K562 (cell line): ENCODE measurements around the gene UMODL1. TPM values are rescaled to one million over a fixed set of nuclear protein-coding genes. Genes with fewer than 3 reads are reported as not detected.

Source experiments
- ATAC-seq: fragments of 200-7000 bp; cut with Tn5 transposase; 3 replicates; pipeline ENCODE4 v1.9.1; 2020; ENCODE audit warnings: moderate library complexity
- BruUV-seq: library from RNA; stranded (reverse); fragments of 400-500 nt; replicated peaks from 2 replicates; lab custom pipeline; 2021; lab: Mats Ljungman, UMichigan
- CTCF ChIA-PET: fragments of 300-600 bp; formaldehyde crosslinking; extraction: SDS; loops from one replicate; lab custom pipeline; 2021; ENCODE audit warnings: low intra/inter-chr PET ratio; lab: Yijun Ruan, JAX
- POLR2A ChIA-PET: fragments of 300-600, 350-650 bp; sonication (Branson Sonifier 250); formaldehyde crosslinking; extraction: SDS; loops from one replicate; lab custom pipeline; 2021; ENCODE audit warnings: antibody characterized with exemption, inconsistent platforms; lab: Yijun Ruan, JAX
- DNase-seq, 4 experiments: peaks; one replicate each; pipeline versions ENCODE4 v3.0.0 to v3.0.0-alpha.2; 2011 to 2018; ENCODE audit warnings: low spot score in 3 of 4, mixed read lengths in 3 of 4; ENCODE audit errors: extremely low read depth in 1 of 4
- FAIRE-seq: peaks from 2 replicates; lab custom pipeline; 2011; peaks lifted over from hg19 to GRCh38; lab: Jason Lieb, UNC
- H2AFZ ChIP-seq: 2 replicates; pipeline ENCODE4 v1.6.0; 2011; ENCODE audit warnings: low read depth, low read length, control low read depth, inconsistent platforms
- H3K27ac ChIP-seq: fragments of 200-600 bp; 3 replicates; pipeline ENCODE4 v1.8.0; 2011; ENCODE audit warnings: low read depth, mild to moderate bottlenecking, control low read depth, inconsistent platforms, low read length, moderate library complexity, mixed read lengths; ENCODE audit errors: extremely low read depth
- H3K27me3 ChIP-seq, 2 experiments: fragments of 300-600 bp in 1 of 2; 2 replicates in 1 of 2; 3 replicates in 1 of 2; pipeline versions ENCODE4 v1.6.0 to v1.8.0; 2011; ENCODE audit warnings: inconsistent platforms in 2 of 2, low read length in 2 of 2, mild to moderate bottlenecking in 1 of 2, mixed read lengths in 1 of 2, moderate library complexity in 1 of 2; ENCODE audit not compliant: control insufficient read depth in 2 of 2, insufficient read depth in 2 of 2
- H3K36me3 ChIP-seq: fragments of 300-600 bp; 3 replicates; pipeline ENCODE4 v1.8.0; 2011; ENCODE audit warnings: mild to moderate bottlenecking, low read length, inconsistent platforms; ENCODE audit not compliant: control insufficient read depth, insufficient read depth
- H3K4me1 ChIP-seq, 2 experiments: fragments of 200-600 bp in 1 of 2; replicated peaks in 1 of 2; 2 replicates in 1 of 2; 3 replicates in 1 of 2; pipeline versions ENCODE4 v1.5.1 to v1.8.0; 2011; ENCODE audit warnings: inconsistent platforms in 2 of 2, low read length in 2 of 2, mild to moderate bottlenecking in 1 of 2, mixed read lengths in 1 of 2, moderate library complexity in 1 of 2; ENCODE audit not compliant: control insufficient read depth in 2 of 2, insufficient read depth in 2 of 2
- H3K4me2 ChIP-seq: 2 replicates; pipeline ENCODE4 v1.6.1; 2011; ENCODE audit warnings: low read length, control low read depth, inconsistent platforms, mixed read lengths; ENCODE audit not compliant: insufficient read depth
- H3K4me3 ChIP-seq: fragments of 200-600 bp; sonication (generic), shearing (Covaris generic); 2 replicates; pipeline ENCODE4 v1.5.1; 2016; ENCODE audit warnings: control low read depth, inconsistent platforms
- H3K79me2 ChIP-seq: fragments of 200-600 bp; 3 replicates; pipeline ENCODE4 v1.8.0; 2011; ENCODE audit warnings: low read length, inconsistent platforms; ENCODE audit not compliant: control insufficient read depth, insufficient read depth
- H3K9ac ChIP-seq, 2 experiments: 2 replicates each; pipeline versions ENCODE4 v1.6.0 to v1.6.1; 2011; ENCODE audit warnings: low read depth in 2 of 2, low read length in 2 of 2, control low read depth in 1 of 2, inconsistent platforms in 1 of 2, mild to moderate bottlenecking in 1 of 2, mixed read lengths in 1 of 2; ENCODE audit not compliant: insufficient read depth in 1 of 2
- H3K9me1 ChIP-seq: one replicate; pipeline ENCODE4 v1.6.0; 2011; ENCODE audit warnings: inconsistent platforms, mild to moderate bottlenecking, low read length, moderate library complexity; ENCODE audit not compliant: control insufficient read depth, insufficient read depth
- H3K9me3 ChIP-seq: replicated peaks from 2 replicates; pipeline ENCODE4 v1.5.1; 2011; ENCODE audit warnings: low read depth, low read length, inconsistent platforms; ENCODE audit not compliant: control insufficient read depth, insufficient read depth
- H4K20me1 ChIP-seq: replicated peaks from 2 replicates; pipeline ENCODE4 v1.6.1; 2011; ENCODE audit warnings: low read length, inconsistent platforms, mixed read lengths; ENCODE audit not compliant: control insufficient read depth, insufficient read depth
- BDP1 ChIP-seq: IDR thresholded peaks from 3 replicates; pipeline ENCODE4 v1.6.1; 2011; ENCODE audit not compliant: insufficient read length, insufficient read depth
- FOXJ2 ChIP-seq: fragments of 200-800 bp; sonication (Bioruptor generic); IDR thresholded peaks from 2 replicates; pipeline ENCODE4 v1.6.1; 2016; ENCODE audit warnings: missing genetic modification characterization, missing compliant biosample characterization
- FOXK1 ChIP-seq: sonication (generic); formaldehyde crosslinking; IDR thresholded peaks from 2 replicates; pipeline ENCODE4 v1.8.0; 2022; ENCODE audit warnings: missing genetic modification reagents, mild to moderate bottlenecking, borderline replicate concordance
- MAFG ChIP-seq: fragments of 450-650 bp; conservative IDR thresholded peaks from 2 replicates; pipeline ENCODE4 v1.6.1; 2016; ENCODE audit warnings: missing genetic modification characterization, missing compliant biosample characterization
- MLLT1 ChIP-seq, 2 experiments: fragments of 450-650 bp; IDR thresholded peaks; 2 replicates each; pipeline ENCODE4 v1.6.1; 2016
- MTF1 ChIP-seq: fragments of 250-450 bp; sonication (Bioruptor Pico); IDR thresholded peaks from 2 replicates; pipeline ENCODE4 v1.9.0; 2021; ENCODE audit warnings: moderate library complexity, mild to moderate bottlenecking, inconsistent platforms, borderline replicate concordance
- SUPT5H ChIP-seq: fragments of 450-650 bp; IDR thresholded peaks from 2 replicates; pipeline ENCODE4 v1.6.1; 2016
- ZBTB17 ChIP-seq: fragments of 450-650 bp; formaldehyde crosslinking; IDR thresholded peaks from 2 replicates; pipeline ENCODE4 v1.4.0; 2020; ENCODE audit warnings: mild to moderate bottlenecking
- ZNF76 ChIP-seq: fragments of 250-450 bp; sonication (Bioruptor Pico); IDR thresholded peaks from 2 replicates; pipeline ENCODE4 v1.4.0; 2020; ENCODE audit warnings: mild to moderate bottlenecking, moderate library complexity, borderline replicate concordance
- ZNF780A ChIP-seq: fragments of 250-450 bp; sonication (Bioruptor Pico); IDR thresholded peaks from 2 replicates; pipeline ENCODE4 v1.5.0; 2021; ENCODE audit warnings: mild to moderate bottlenecking
- WGBS: fragments of 100-300 bp; shearing (Covaris generic); methylation state at CpG from one replicate; pipeline ENCODE4 v1.1.6; 2016; ENCODE audit warnings: low coverage, mixed read lengths; ENCODE audit not compliant: insufficient coverage; ENCODE audit errors: missing lambda C conversion rate; 5-methylcytosine and 5-hydroxymethylcytosine counted together
- in situ Hi-C: fragments of 300-500 bp; cut with MboI; formaldehyde crosslinking; loops from 4 replicates; pipeline ENCODE4 v1.15.0; 2018; ENCODE audit warnings: inconsistent platforms, mixed read lengths
- intact Hi-C: fragments of 100-400 bp; cut with micrococcal nuclease; formaldehyde crosslinking; loops from 2 replicates; pipeline ENCODE4 v1.14.2; 2022
- polyA plus RNA-seq, 8 experiments: library from polyadenylated mRNA; depleted of rRNA in 4 of 8; stranded (reverse) in 5 of 8; unstranded in 3 of 8; fragments of >200 nt; fragmentation: Nextera tagmentation in 2 of 8; fragmentation: Illumina TruSeq in 1 of 8; extraction: Ambion mirVana in 2 of 8; extraction: Trizol in 1 of 8; gene quantifications; 2 replicates each; pipeline versions ENCODE4 v1.2.1 to v1.2.3, GENCODE V29; 2011 to 2014; ENCODE audit warnings: inconsistent platforms in 1 of 8, missing spikeins in 1 of 8
- total RNA-seq, 7 experiments: library from RNA; depleted of rRNA in 6 of 7; stranded (reverse); fragments of >200 nt in 6 of 7; fragmentation: Illumina TruSeq in 2 of 7; extraction: Trizol in 2 of 7; gene quantifications; 2 replicates each; pipeline versions ENCODE4 v1.2.1 to v1.2.3, GENCODE V29; 2011 to 2021; ENCODE audit warnings: low replicate concordance in 1 of 7

UMODL1 gene
- total and polyA plus RNA-seq, 9 of the 15 experiments (the other 6 are each of a cell fraction or from before 2014, with no cell fraction given): not detected

- DNase-seq (no peak), FAIRE-seq (no peak), ATAC-seq (no peak)
- Histone ChIP-seq H3K27me3 (peaks cover 25 to 42% of the 10 kb centered on the region in 2 experiments; a peak in 4 of 5 replicates), H3K9me3 (no peaks in the 10 kb centered on the region), H3K79me2 (no peaks in the 10 kb centered on the region), H2AFZ (no peak overlapping the region), H3K4me2 (no peak overlapping the region), H3K36me3 (no peaks in the 10 kb centered on the region), H3K9ac (no peak overlapping the region), H3K9me1 (no peaks in the 10 kb centered on the region), H3K27ac (no peak overlapping the region), H3K4me1 (no peaks in the 10 kb centered on the region), H4K20me1 (no peaks in the 10 kb centered on the region), H3K4me3 (no peak overlapping the region)
- CTCF ChIA-PET: no interaction called here
- POLR2A ChIA-PET: interaction anchor here (0.6 kb wide), 2 partner anchors 28 to 425 kb away, joined by 3 read pairs; no protein-coding TSS in a partner anchor
- in situ Hi-C loops (no loop called here), intact Hi-C loops (no loop called here)
- TF ChIP-seq SUPT5H (no peak), ZNF76 (no peak)
- no TSS peak for BruUV-seq
- 0% methylated on average over 1 of the region's 1 CpG for WGBS
These were observed 118.3 kb downstream of the UMODL1 start for GRCh38 chr21:42189431-42189830.

- Histone ChIP-seq H4K20me1 (no peaks in the 10 kb centered on the region), H2AFZ (no peak overlapping the region), H3K27ac (no peak overlapping the region), H3K9me3 (no peaks in the 10 kb centered on the region), H3K9me1 (no peaks in the 10 kb centered on the region), H3K9ac (no peak overlapping the region), H3K4me1 (no peaks in the 10 kb centered on the region), H3K4me3 (no peak overlapping the region), H3K27me3 (peaks cover 25 to 47% of the 10 kb centered on the region in 2 experiments; a peak in 4 of 5 replicates), H3K79me2 (no peaks in the 10 kb centered on the region), H3K36me3 (no peaks in the 10 kb centered on the region), H3K4me2 (no peak overlapping the region)
- DNase-seq: no peak
- in situ Hi-C loops: no loop called here
- TF ChIP-seq BDP1 (no peak), ZBTB17 (peak; percentile 95), MTF1 (CRISPR knock-in tag) (no peak), FOXJ2 (tag) (no peak), FOXK1 (no peak), MLLT1 (IDR thresholded peaks at IDR 0.05) (peak in 1 of 2 experiments; percentile 45; a peak in 1 of 4 replicates), MAFG (no peak), ZNF780A (CRISPR knock-in tag) (no peak)
- no peak for ATAC-seq
- WGBS: 2% methylated on average over 11 of the region's 11 CpGs
- BruUV-seq: no TSS peak
- ChIA-PET CTCF (no interaction called here), POLR2A (interaction anchor here (0.6 kb wide), 1 partner anchor 480 kb away, joined by 3 read pairs; no protein-coding TSS in a partner anchor)
- intact Hi-C loops: no loop called here
- no peak for FAIRE-seq
These were observed 118.9 kb downstream of the UMODL1 start for GRCh38 chr21:42189860-42190485.
